Lung (tissue), 12 donors: ENCODE results near the gene ANKRD60. TPM values are rescaled to one million over a fixed set of nuclear protein-coding genes. Genes with fewer than 3 reads are reported as not detected.

Experiments used
- ATAC-seq: fragments of 200-7000 bp; cut with Tn5 transposase; one replicate; pipeline ENCODE4 v1.9.1; 2020; ENCODE audit warnings: moderate number of reproducible peaks; ENCODE audit not compliant: insufficient read depth, low FRiP score
- DNase-seq, 3 donors: peaks; one replicate each; pipeline ENCODE4 v3.0.0-alpha.2; 2013 to 2017
- H3K27ac ChIP-seq, 2 donors: one replicate each; pipeline ENCODE4 v1.5.1; 2013; ENCODE audit warnings: mild to moderate bottlenecking in 2 of 2, moderate library complexity in 2 of 2, control low read depth in 1 of 2, inconsistent platforms in 1 of 2, low read depth in 1 of 2, low read length in 1 of 2
- H3K27me3 ChIP-seq, 3 donors: one replicate each; pipeline ENCODE4 v1.5.1; 2013; ENCODE audit warnings: low read length in 2 of 3; ENCODE audit not compliant: control insufficient read depth in 3 of 3, insufficient read depth in 3 of 3
- H3K36me3 ChIP-seq, 4 donors: one replicate each; pipeline ENCODE4 v1.5.1; 2013; ENCODE audit warnings: low read length in 4 of 4, mild to moderate bottlenecking in 1 of 4, moderate library complexity in 1 of 4; ENCODE audit not compliant: control insufficient read depth in 4 of 4, insufficient read depth in 4 of 4
- H3K4me1 ChIP-seq, 5 donors: one replicate each; pipeline ENCODE4 v1.5.1; 2013; ENCODE audit warnings: low read length in 5 of 5, mild to moderate bottlenecking in 2 of 5, moderate library complexity in 1 of 5; ENCODE audit not compliant: control insufficient read depth in 5 of 5, insufficient read depth in 5 of 5
- H3K4me3 ChIP-seq: one replicate; pipeline ENCODE4 v1.5.1; 2013; ENCODE audit warnings: mild to moderate bottlenecking, control low read depth, moderate library complexity
- H3K9ac ChIP-seq, 2 donors: one replicate each; pipeline ENCODE4 v1.5.1; 2013; ENCODE audit warnings: low read length in 2 of 2, control low read depth in 1 of 2; ENCODE audit not compliant: insufficient read depth in 1 of 2
- H3K9me3 ChIP-seq, 4 donors: one replicate each; pipeline ENCODE4 v1.5.1; 2013; ENCODE audit warnings: low read length in 3 of 4, mild to moderate bottlenecking in 1 of 4, moderate library complexity in 1 of 4; ENCODE audit not compliant: control insufficient read depth in 4 of 4, insufficient read depth in 3 of 4
- WGBS, 2 donors: extraction: QIAGEN DNeasy Blood & Tissue Kit; methylation state at CpG; one replicate each; pipeline ENCODE4 v1.1.7; 2013; 5-methylcytosine and 5-hydroxymethylcytosine counted together
- polyA plus RNA-seq, 2 donors: library from polyadenylated mRNA; stranded (reverse); fragments of 200-250 nt; gene quantifications; one replicate each; pipeline ENCODE4 v1.2.1, GENCODE V29; 2013
- total RNA-seq, 2 donors: library from RNA; depleted of rRNA in 1 of 2; stranded (reverse); fragments of >200 nt in 1 of 2; gene quantifications; one replicate each; pipeline ENCODE4 v1.2.1, GENCODE V29; 2014 to 2021
- TF ChIP-seq, protein P1 (sequence below): IDR thresholded peaks from 2 replicates; pipeline ENCODE4 v1.5.1; 2012; ENCODE audit warnings: mild to moderate bottlenecking; ENCODE audit errors: control extremely low read depth, extremely low read depth
- donor health status: control.
- donor health status: control.
- donor health status: Bipolar disorder and iron deficiency.
- donor health status: healthy.
- donor health status: DM: yes; HTN: yes; CAD: no.

Gene ANKRD60
- total and polyA plus RNA-seq, 4 donors = not detected

DNA sequence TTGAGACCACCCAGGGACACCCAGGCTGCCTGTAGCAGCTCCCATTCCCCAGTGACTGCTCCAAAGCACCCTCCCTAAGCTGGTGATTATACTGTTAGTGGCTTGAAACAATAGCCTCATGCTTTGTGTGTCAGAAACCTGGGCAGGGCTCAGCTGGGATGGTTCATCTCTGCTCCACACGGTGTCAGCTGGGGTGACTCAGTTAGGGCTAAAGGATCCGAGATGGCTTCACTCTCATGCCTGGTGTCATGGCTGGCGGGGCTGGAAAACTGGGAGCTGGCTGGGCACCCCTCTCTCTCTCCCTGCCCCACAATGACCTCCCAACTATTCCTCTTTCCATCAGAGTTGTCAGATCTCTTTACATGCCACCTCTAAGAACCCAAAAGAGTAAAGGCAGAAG, 44.4 kb downstream of the ANKRD60 start:
- no peak for DNase-seq
- H3K4me1 ChIP-seq = peaks cover 0 to 9% (median 3%) of the 10 kb centered on the region in 5 donors
- H3K36me3 ChIP-seq = no peaks in the 10 kb centered on the region
- no peak overlapping the region for H3K27ac ChIP-seq
- no peak overlapping the region for H3K4me3 ChIP-seq
- no peak overlapping the region for H3K9ac ChIP-seq
- ATAC-seq = no peak
- peaks cover 0 to 13% (median 2%) of the 10 kb centered on the region in 4 donors for H3K9me3 ChIP-seq
- TF ChIP-seq, protein P1, sequence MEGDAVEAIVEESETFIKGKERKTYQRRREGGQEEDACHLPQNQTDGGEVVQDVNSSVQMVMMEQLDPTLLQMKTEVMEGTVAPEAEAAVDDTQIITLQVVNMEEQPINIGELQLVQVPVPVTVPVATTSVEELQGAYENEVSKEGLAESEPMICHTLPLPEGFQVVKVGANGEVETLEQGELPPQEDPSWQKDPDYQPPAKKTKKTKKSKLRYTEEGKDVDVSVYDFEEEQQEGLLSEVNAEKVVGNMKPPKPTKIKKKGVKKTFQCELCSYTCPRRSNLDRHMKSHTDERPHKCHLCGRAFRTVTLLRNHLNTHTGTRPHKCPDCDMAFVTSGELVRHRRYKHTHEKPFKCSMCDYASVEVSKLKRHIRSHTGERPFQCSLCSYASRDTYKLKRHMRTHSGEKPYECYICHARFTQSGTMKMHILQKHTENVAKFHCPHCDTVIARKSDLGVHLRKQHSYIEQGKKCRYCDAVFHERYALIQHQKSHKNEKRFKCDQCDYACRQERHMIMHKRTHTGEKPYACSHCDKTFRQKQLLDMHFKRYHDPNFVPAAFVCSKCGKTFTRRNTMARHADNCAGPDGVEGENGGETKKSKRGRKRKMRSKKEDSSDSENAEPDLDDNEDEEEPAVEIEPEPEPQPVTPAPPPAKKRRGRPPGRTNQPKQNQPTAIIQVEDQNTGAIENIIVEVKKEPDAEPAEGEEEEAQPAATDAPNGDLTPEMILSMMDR = no peak
- 89 to 98% methylated on average over 3 of the region's 3 CpGs for WGBS, 2 donors
- H3K27me3 ChIP-seq = peaks cover 0 to 12% (median 0%) of the 10 kb centered on the region in 3 donors

DNA sequence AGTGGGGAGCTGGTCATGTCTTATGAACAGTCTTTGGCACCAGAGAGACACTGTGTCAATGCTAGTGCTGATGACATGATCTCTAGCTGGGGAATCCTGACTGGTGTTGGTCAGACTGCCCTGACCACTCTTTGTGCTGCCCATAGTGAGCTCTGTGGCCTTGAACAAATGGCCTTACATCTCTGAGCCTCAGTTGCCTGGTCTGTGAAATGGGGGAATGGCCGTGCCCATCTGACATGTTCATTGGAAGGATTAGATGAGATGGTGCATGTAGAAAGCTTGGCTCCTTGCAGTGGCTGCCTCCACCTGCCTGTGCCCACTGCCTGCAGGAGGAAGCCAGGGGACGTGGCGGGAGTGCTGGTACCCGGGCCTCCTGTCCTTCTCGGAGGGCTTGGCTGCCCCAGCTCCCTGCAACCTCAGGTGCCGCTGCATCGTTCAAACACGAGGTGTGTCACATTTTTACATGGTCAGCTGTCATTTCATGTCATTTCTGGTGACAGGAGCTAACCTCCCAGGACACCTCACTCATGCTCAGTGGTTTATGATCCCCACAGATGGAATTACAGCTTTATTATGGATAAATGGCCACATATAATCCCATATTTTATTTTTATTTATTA, 45.8 kb downstream of the ANKRD60 start:
- 86 to 88% methylated on average over 8 of the region's 8 CpGs for WGBS, 2 donors

DNA sequence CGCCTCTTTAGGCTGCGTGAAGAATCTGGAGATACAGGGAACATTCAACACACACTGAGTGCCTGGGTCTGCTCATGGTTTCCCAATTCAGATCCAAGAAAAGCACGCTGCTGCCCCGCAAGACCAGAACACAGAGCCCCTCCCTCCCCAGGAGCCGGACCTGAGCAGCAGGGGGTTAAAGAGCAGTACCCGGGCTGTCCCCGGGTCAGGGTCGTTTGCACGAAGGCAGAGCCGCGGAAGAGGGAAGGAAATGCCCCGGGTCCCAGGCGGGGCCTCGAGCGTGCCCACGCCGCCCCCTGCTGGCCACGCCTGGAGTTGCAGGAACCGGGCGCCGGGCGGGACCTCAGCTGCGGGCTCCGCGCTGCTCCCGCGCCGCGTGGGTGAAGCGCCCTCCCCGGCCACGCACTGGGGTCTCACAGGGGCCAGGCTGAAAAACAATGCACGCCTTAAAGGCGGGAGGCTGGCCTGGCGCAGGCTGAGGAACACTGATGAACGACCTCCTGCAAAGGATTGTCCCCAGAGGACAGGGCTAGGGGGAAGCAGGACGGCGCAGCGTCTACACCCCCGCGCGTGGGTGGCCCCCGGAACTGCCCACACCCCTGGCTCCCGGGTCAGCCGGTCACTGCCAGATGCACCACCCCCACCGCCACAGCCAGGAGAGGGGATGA, 48.9 kb downstream of the ANKRD60 start:
- ATAC-seq = peak; percentile 82
- Histone ChIP-seq H3K4me1 (peaks cover 0 to 20% (median 10%) of the 10 kb centered on the region in 5 donors), H3K27ac (no peak overlapping the region), H3K27me3 (peaks cover 0 to 12% (median 0%) of the 10 kb centered on the region in 3 donors), H3K4me3 (no peak overlapping the region), H3K9me3 (peaks cover 0 to 11% (median 1%) of the 10 kb centered on the region in 4 donors), H3K9ac (no peak overlapping the region), H3K36me3 (no peaks in the 10 kb centered on the region)
- 1 to 2% methylated on average over 46 of the region's 46 CpGs for WGBS, 2 donors
- TF ChIP-seq, protein P1 = peak; percentile 82
- DNase-seq = peak; percentile 67 to 77 (median 69)

More for the DNA sequence above, 45.8 kb downstream of the ANKRD60 start:
- H3K27me3 ChIP-seq = peaks cover 0 to 12% (median 0%) of the 10 kb centered on the region in 3 donors
- no peak overlapping the region for H3K9ac ChIP-seq
- ATAC-seq = no peak
- no peaks in the 10 kb centered on the region for H3K36me3 ChIP-seq
- TF ChIP-seq, protein P1 = no peak
- no peak overlapping the region for H3K4me3 ChIP-seq
- H3K9me3 ChIP-seq = peaks cover 0 to 13% (median 2%) of the 10 kb centered on the region in 4 donors
- H3K4me1 ChIP-seq = peaks cover 0 to 9% (median 5%) of the 10 kb centered on the region in 5 donors
- no peak overlapping the region for H3K27ac ChIP-seq
- DNase-seq = no peak
